Measurements from ENCODE around the gene LRP3.

- no peak for TF ChIP-seq CTCF (IDR thresholded peaks at IDR 0.05)
- TF ChIP-seq POLR2A (IDR thresholded peaks at IDR 0.05), result no peak
These were observed 22.2 kb downstream of the LRP3 start for GRCh38 chr19:33216198-33216830.

Data from adrenal gland (tissue), 5 donors.